ENCODE data around the gene LHPP. TPM values are rescaled to one million over a fixed set of nuclear protein-coding genes. Genes with fewer than 3 reads are reported as not detected.

The LHPP gene
- total and polyA plus RNA-seq, 10 of the 15 experiments (the other 5 are each of a cell fraction or from before 2014, with no cell fraction given): 0.79 to 9.8 (median 6.7) TPM

GRCh38 chr10:124663228-124663627 is 201.6 kb downstream of the LHPP start:
- no peak for ATAC-seq
- FAIRE-seq: no peak
- DNase-seq (ENCODE audit: low read depth, low spot score): no peak
- BruUV-seq (replicated peaks): no TSS peak
- CTCF ChIA-PET: no interaction called here
- no peak overlapping the region for H2AFZ ChIP-seq (ENCODE audit: control insufficient read depth, low read depth, low read length)
- POLR2A ChIA-PET: interaction anchor here (1.5 kb wide), 1 partner anchor 25 kb away, joined by 4 read pairs; no protein-coding TSS in a partner anchor
- peaks cover 0 to 12% of the 10 kb centered on the region in 2 experiments for H3K36me3 ChIP-seq (ENCODE audit: control insufficient read depth in 2 of 2, insufficient read depth in 2 of 2, low read length in 1 of 2)
- SMC1A ChIA-PET (ENCODE audit: uncharacterized antibody, unreplicated experiment): interaction anchor here (1.1 kb wide), 1 partner anchor 78 kb away, joined by 3 read pairs; no protein-coding TSS in a partner anchor
- H4K20me1 ChIP-seq (ENCODE audit: control insufficient read depth, insufficient read depth): peaks cover 2% of the 10 kb centered on the region; the same call in 1 of the 2 replicates
- H3K79me2 ChIP-seq (ENCODE audit: control insufficient read depth, insufficient read depth, low read length): no peaks in the 10 kb centered on the region; the same call in 1 of the 2 replicates
- H3K9ac ChIP-seq (ENCODE audit: control insufficient read depth, insufficient read depth, low read length): no peak overlapping the region
- intact Hi-C loops (cut with micrococcal nuclease; ENCODE audit: unreplicated experiment) (no loop called here), in situ Hi-C loops (cut with MboI) (no loop called here)
- H3K4me2 ChIP-seq (ENCODE audit: control insufficient read depth, insufficient read depth): no peak overlapping the region
- TF ChIP-seq RELA (IDR thresholded peaks at IDR 0.05; ENCODE audit: borderline replicate concordance, partially characterized antibody) (no peak), TCF3 (IDR thresholded peaks at IDR 0.05; ENCODE audit: borderline replicate concordance, insufficient read depth, low read depth, low read length) (no peak), CHD4 (IDR thresholded peaks at IDR 0.05) (no peak), PAX5 (IDR thresholded peaks at IDR 0.05; ENCODE audit: borderline replicate concordance, low read depth, low read length) (no peak)
- H3K27ac ChIP-seq (ENCODE audit: control insufficient read depth, insufficient read depth): no peak overlapping the region
- H3K27me3 ChIP-seq (replicated peaks in 1 of 2; ENCODE audit: control insufficient read depth in 2 of 2, insufficient read depth in 2 of 2, low read length in 1 of 2): no peaks in the 10 kb centered on the region
- H3K4me3 ChIP-seq: no peak overlapping the region
- peaks cover 4% of the 10 kb centered on the region for H3K4me1 ChIP-seq (ENCODE audit: control insufficient read depth, insufficient read depth, low read length)
- no peaks in the 10 kb centered on the region for H3K9me3 ChIP-seq (replicated peaks; ENCODE audit: control insufficient read depth, insufficient read depth, low read length)
- WGBS (ENCODE audit: insufficient coverage, insufficient replicate concordance, low lambda C conversion rate, missing lambda C conversion rate): 99% methylated on average over 8 of the region's 8 CpGs
- RAD21 ChIA-PET (ENCODE audit: unreplicated experiment): no interaction called here

Other genes starting within 250 kb of the LHPP start
- 1.2 and 1.3 TPM in 2 replicates for gene OAT, start 42.9 kb upstream of the LHPP start, total RNA-seq (2014; rRNA removed)
- gene OAT, start 42.9 kb upstream of the LHPP start, total RNA-seq (2014; rRNA removed; fragmentation: Illumina TruSeq; extraction: Trizol): 1.4 and 1.5 TPM in 2 replicates
- gene OAT, start 42.9 kb upstream of the LHPP start, total RNA-seq (2021): 1.2 and 1.8 TPM in 2 replicates
- gene OAT, start 42.9 kb upstream of the LHPP start, polyA plus RNA-seq (2011; rRNA removed): 9.8 and 12.2 TPM in 2 replicates
- 1.1 and 1.4 TPM in 2 replicates for gene OAT, start 42.9 kb upstream of the LHPP start, polyA plus RNA-seq (2014; fragmentation: Illumina TruSeq; extraction: Trizol)
- gene OAT, start 42.9 kb upstream of the LHPP start, polyA plus RNA-seq (2014; fragmentation: Nextera tagmentation; extraction: Ambion mirVana): 1 to 10 TPM; 1.8 to 2.5 TPM
- 1.4 and 1.6 TPM in 2 replicates for gene OAT, start 42.9 kb upstream of the LHPP start, polyA plus RNA-seq (2014; rRNA removed)
- gene OAT, start 42.9 kb upstream of the LHPP start, polyA plus RNA-seq (2016; fragmentation: Nextera tagmentation; extraction: Ambion mirVana): 1 to 10 TPM; 1.5 to 3.5 TPM
- not detected in 2 replicates for gene NKX1-2, start 11.8 kb upstream of the LHPP start, total RNA-seq (2014; rRNA removed)
- not detected in 2 replicates for gene NKX1-2, start 11.8 kb upstream of the LHPP start, total RNA-seq (2014; rRNA removed; fragmentation: Illumina TruSeq; extraction: Trizol)
- not detected in 2 replicates for gene NKX1-2, start 11.8 kb upstream of the LHPP start, total RNA-seq (2021)
- gene NKX1-2, start 11.8 kb upstream of the LHPP start, polyA plus RNA-seq (2011; rRNA removed): not detected in 2 replicates
- not detected in 2 replicates for gene NKX1-2, start 11.8 kb upstream of the LHPP start, polyA plus RNA-seq (2014; fragmentation: Illumina TruSeq; extraction: Trizol)
- not detected for gene NKX1-2, start 11.8 kb upstream of the LHPP start, polyA plus RNA-seq (2014; fragmentation: Nextera tagmentation; extraction: Ambion mirVana)
- gene NKX1-2, start 11.8 kb upstream of the LHPP start, polyA plus RNA-seq (2014; rRNA removed): not detected in 2 replicates
- gene NKX1-2, start 11.8 kb upstream of the LHPP start, polyA plus RNA-seq (2016; fragmentation: Nextera tagmentation; extraction: Ambion mirVana): not detected